Suprapubic skin (tissue), 3 donors: ENCODE data around the gene KRTAP5-4.

Experiments used
- CTCF ChIP-seq, 2 donors: fragments of 200-600 bp in 1 of 2; fragments of 450-650 bp in 1 of 2; sonication (generic) in 1 of 2; IDR thresholded peaks; one replicate each; pipeline ENCODE4 v1.5.1; 2016 to 2019; ENCODE audit warnings: antibody characterized with exemption in 2 of 2, mild to moderate bottlenecking in 1 of 2, moderate library complexity in 1 of 2
- POLR2A ChIP-seq, 2 donors: fragments of 450-650 bp; IDR thresholded peaks; one replicate each; pipeline ENCODE4 v1.6.1; 2017; ENCODE audit warnings: antibody characterized with exemption in 2 of 2, mild to moderate bottlenecking in 2 of 2, moderate library complexity in 2 of 2

DNA sequence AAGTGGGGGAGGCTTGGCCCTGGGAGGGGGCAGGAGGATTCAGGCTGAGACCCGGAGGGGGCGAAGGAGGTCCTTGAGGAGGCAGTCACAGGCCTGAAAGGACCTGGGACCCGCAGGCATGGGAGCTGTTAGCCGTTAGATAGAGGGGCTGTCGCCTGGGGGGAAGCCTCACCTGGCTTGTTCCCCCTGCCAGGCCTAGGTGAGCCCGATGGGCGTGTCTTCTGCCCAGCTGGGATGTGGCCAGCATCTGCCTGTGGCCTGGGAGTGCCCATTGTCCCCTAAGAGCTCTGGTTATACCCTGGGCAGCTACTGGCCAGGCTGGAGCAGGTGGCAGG lies 48.1 kb downstream of the KRTAP5-4 start:
- no peak for TF ChIP-seq CTCF (IDR thresholded peaks at IDR 0.05)
- TF ChIP-seq POLR2A (IDR thresholded peaks at IDR 0.05) = no peak
